Fibroblast of pulmonary artery (primary cell): Measurements from ENCODE around the gene AUTS2.
"Not testable (repeated sequence)": the region's sequence is repeated elsewhere in the genome, so short reads cannot be mapped to it uniquely, and the experiment has no call there.

Experiments
- DNase-seq: peaks from one replicate; pipeline ENCODE4 v3.0.0-alpha.2; 2010; ENCODE audit warnings: low read depth
- H3K4me3 ChIP-seq: replicated peaks from 2 replicates; pipeline ENCODE4 v1.5.1; 2011; ENCODE audit warnings: low read depth, mild to moderate bottlenecking, control low read depth, low read length, moderate library complexity
- CTCF ChIP-seq: IDR thresholded peaks from 2 replicates; pipeline ENCODE4 v1.5.1; 2011; ENCODE audit warnings: mild to moderate bottlenecking, control low read depth, low read length, inconsistent platforms; ENCODE audit errors: missing control alignments

The AUTS2 gene

GRCh38 chr7:70267381-70268120 is 669.3 kb downstream of the AUTS2 start:
- no peak for DNase-seq
- H3K4me3 ChIP-seq, result no peak overlapping the region
- TF ChIP-seq CTCF, result no peak

GRCh38 chr7:70268179-70268578 is 669.9 kb downstream of the AUTS2 start:
- DNase-seq, result no peak
- no peak overlapping the region for H3K4me3 ChIP-seq
- no peak for TF ChIP-seq CTCF

- no peak for TF ChIP-seq CTCF
- no peak for DNase-seq
- H3K4me3 ChIP-seq, result no peak overlapping the region
These were observed 671.9 kb downstream of the AUTS2 start for GRCh38 chr7:70270149-70270548.

GRCh38 chr7:70271617-70272081 is 673.4 kb downstream of the AUTS2 start:
- no peak for TF ChIP-seq CTCF
- no peak overlapping the region for H3K4me3 ChIP-seq
- no peak for DNase-seq

- not testable (repeated sequence) for DNase-seq, H3K4me3 ChIP-seq
These were observed 677.3 kb downstream of the AUTS2 start for GRCh38 chr7:70275570-70275969.

- H3K4me3 ChIP-seq, result no peak overlapping the region
- TF ChIP-seq CTCF, result no peak
- no peak for DNase-seq
These were observed 686.9 kb downstream of the AUTS2 start for GRCh38 chr7:70285187-70285586.

- no peak for DNase-seq
- H3K4me3 ChIP-seq, result no peak overlapping the region
- TF ChIP-seq CTCF, result no peak
These were observed 687.6 kb downstream of the AUTS2 start for GRCh38 chr7:70285854-70286253.
